ENCODE data around the gene TXNDC17.

GRCh38 chr17:6648181-6648580, 7.3 kb downstream of the TXNDC17 start:
- TF ChIP-seq POLR2A (IDR thresholded peaks at IDR 0.05) (no peak), CTCF (IDR thresholded peaks at IDR 0.05) (peak; percentile 21 to 35 (median 32))
